ENCODE results near the gene TUFT1.

GRCh38 chr1:151604291-151604690 is 64.2 kb downstream of the TUFT1 start:
- no peak for TF ChIP-seq CTCF (IDR thresholded peaks at IDR 0.05)
- no peak for TF ChIP-seq EP300 (IDR thresholded peaks at IDR 0.05)
